Astrocyte (in vitro differentiated cells and primary cell): Measurements from ENCODE around the gene PDS5B.

Experiments used
- CTCF ChIP-seq: IDR thresholded peaks from 2 replicates; pipeline ENCODE4 v1.5.1; 2011; ENCODE audit warnings: low read depth, mild to moderate bottlenecking, inconsistent platforms, low read length, moderate library complexity; ENCODE audit not compliant: insufficient read depth
- EZH2 ChIP-seq: IDR thresholded peaks from 2 replicates; pipeline ENCODE4 v1.6.1; 2012; ENCODE audit warnings: mild to moderate bottlenecking, low read length, inconsistent platforms; ENCODE audit not compliant: insufficient read depth

DNA sequence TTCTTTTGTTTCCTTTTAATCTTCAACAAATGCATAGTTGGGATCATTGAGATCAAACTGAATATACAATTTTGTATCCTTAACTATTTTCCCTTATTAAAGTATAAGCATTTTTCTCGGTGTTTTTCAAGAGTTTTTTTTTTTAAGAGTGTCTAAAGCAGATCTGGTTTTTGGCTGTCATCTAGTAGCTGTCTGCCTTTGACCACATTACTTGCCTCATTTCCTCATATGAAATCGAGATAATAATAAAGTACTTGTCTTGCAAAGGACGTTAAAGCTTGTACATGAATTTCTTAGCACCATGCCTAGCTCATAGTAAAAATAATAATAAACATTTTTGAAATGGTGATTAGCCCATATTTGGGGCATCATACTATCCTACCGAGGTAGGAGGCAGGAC is 121.2 kb downstream of the PDS5B start:
- TF ChIP-seq EZH2 (no peak), CTCF (no peak)
